Breast epithelium (tissue), 3 donors: ENCODE measurements around the gene RGS7.

Experiments used
- CTCF ChIP-seq, 3 donors: fragments of 450-650 bp; IDR thresholded peaks; one replicate each; pipeline ENCODE4 v1.5.1; 2016 to 2017; ENCODE audit warnings: antibody characterized with exemption in 3 of 3, mild to moderate bottlenecking in 3 of 3, moderate library complexity in 3 of 3
- POLR2A ChIP-seq: fragments of 450-650 bp; IDR thresholded peaks from one replicate; pipeline ENCODE4 v1.6.1; 2016; ENCODE audit warnings: antibody characterized with exemption, mild to moderate bottlenecking, moderate library complexity
- POLR2AphosphoS5 ChIP-seq, 3 donors: sonication (generic); formaldehyde crosslinking; IDR thresholded peaks; one replicate each; pipeline ENCODE4 v1.6.1; 2017; ENCODE audit warnings: antibody characterized with exemption in 3 of 3

GRCh38 chr1:241306125-241306790 is 50.7 kb downstream of the RGS7 start:
- TF ChIP-seq CTCF (IDR thresholded peaks at IDR 0.05) (no peak), POLR2AphosphoS5 (IDR thresholded peaks at IDR 0.05) (no peak), POLR2A (no peak)
